ENCODE measurements around the gene DMRT1. TPM values are rescaled to one million over a fixed set of nuclear protein-coding genes. Genes with fewer than 3 reads are reported as not detected.
A peak's percentile ranks its signal among the peaks of the same experiment; 100 is the strongest.

Gene DMRT1
- not detected for total RNA-seq
- not detected for polyA plus RNA-seq

GRCh38 chr9:841371-842209 lies at the start of gene DMRT1:
Gene DMRT1 (plus strand): TSS chr9:841697. CDS start chr9:841839, 142 bp downstream.
- DNase-seq: no peak
- ChIA-PET CTCF (no interaction called here), POLR2A (no interaction called here)
- Mint-ChIP-seq H3K4me1 (peaks cover 6 to 22% (median 14%) of the 10 kb centered on the region in 3 donors), H3K9me3 (peaks cover 0 to 3% (median 1%) of the 10 kb centered on the region in 5 donors), H3K27me3 (peaks cover 39 to 55% of the 10 kb centered on the region in 2 donors), H3K27ac (no peak within 1 kb of the TSS), H3K4me3 (peak within 1 kb of the TSS in 2 of 7 donors; percentile 5 to 61), H3K36me3 (no peaks in the 10 kb centered on the region)
- Histone ChIP-seq H3K27ac (ENCODE audit: low read depth, low read length) (no peak within 1 kb of the TSS), H3K36me3 (ENCODE audit: insufficient read depth, low read length) (no peaks in the 10 kb centered on the region), H3K4me1 (ENCODE audit: insufficient read depth, low read length) (no peaks in the 10 kb centered on the region), H3K9me3 (ENCODE audit: low read length) (no peaks in the 10 kb centered on the region), H3K4me3 (ENCODE audit: low read length) (no peak within 1 kb of the TSS), H3K27me3 (ENCODE audit: insufficient read depth, low read length, poor library complexity, severe bottlenecking) (no peaks in the 10 kb centered on the region)

DNA sequence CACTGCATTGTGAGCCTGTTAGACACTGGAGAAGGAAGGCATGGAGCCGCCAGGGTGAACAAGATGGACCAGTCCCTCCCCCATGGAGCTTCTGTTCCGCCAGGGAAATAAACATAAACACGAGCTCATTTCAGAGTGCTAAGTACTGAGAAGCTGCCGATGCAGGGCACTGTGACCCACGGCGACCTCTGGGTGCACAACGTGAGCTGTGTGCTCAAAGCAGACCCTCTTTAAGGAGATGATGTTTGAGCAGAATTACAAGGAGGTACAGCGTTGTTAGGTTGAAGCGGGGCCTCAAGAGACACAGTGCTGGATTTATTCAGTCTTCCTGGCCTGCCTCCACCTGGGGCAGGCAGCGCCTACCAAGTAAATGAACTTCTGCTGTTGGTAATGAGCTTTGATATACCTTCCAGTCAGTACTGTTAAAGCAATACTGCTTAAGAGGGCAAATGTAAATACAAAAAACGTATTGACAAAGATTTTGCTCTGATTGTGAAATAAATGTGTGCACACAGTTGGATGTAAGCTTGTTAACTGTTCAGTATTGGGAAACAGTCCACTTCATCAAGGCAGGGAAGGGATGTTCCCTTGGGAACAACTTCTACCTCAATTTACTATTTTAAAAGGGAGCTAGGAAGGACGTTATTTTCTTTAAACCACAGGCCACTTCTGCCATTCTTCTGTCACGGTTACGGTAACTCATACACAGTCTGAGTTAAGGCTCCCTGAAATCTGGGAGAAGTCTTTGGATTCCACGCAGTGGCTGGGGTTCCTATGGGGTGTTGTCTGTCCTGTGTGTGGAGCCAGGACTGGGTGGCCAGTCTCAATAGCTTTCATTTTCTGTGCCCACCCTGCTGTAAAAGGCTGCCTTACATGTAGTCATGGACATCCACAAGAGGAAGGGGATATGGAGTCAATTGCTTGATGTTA lies 48.9 kb upstream of the DMRT1 start:
- Histone ChIP-seq H3K27ac (ENCODE audit: low read depth, low read length) (no peak overlapping the region), H3K4me1 (ENCODE audit: insufficient read depth, low read length) (no peaks in the 10 kb centered on the region), H3K36me3 (ENCODE audit: insufficient read depth, low read length) (no peaks in the 10 kb centered on the region), H3K9me3 (ENCODE audit: low read length) (no peaks in the 10 kb centered on the region), H3K27me3 (ENCODE audit: insufficient read depth, low read length, poor library complexity, severe bottlenecking) (no peaks in the 10 kb centered on the region), H3K4me3 (ENCODE audit: low read length) (no peak overlapping the region)
- POLR2A ChIA-PET: no interaction called here
- Mint-ChIP-seq H3K4me3 (no peak overlapping the region), H3K36me3 (no peaks in the 10 kb centered on the region), H3K27ac (no peak overlapping the region), H3K27me3 (peaks cover 3% of the 10 kb centered on the region in 2 donors), H3K4me1 (no peaks in the 10 kb centered on the region), H3K9me3 (peaks cover 0 to 2% (median 0%) of the 10 kb centered on the region in 5 donors)
- CTCF ChIA-PET: no interaction called here
- DNase-seq: no peak

- peaks cover 0 to 2% (median 0%) of the 10 kb centered on the region in 5 donors for H3K9me3 Mint-ChIP-seq
- H3K36me3 Mint-ChIP-seq: no peaks in the 10 kb centered on the region
- Histone ChIP-seq H3K4me3 (ENCODE audit: low read length) (no peak overlapping the region), H3K4me1 (ENCODE audit: insufficient read depth, low read length) (no peaks in the 10 kb centered on the region), H3K27ac (ENCODE audit: low read depth, low read length) (no peak overlapping the region), H3K9me3 (ENCODE audit: low read length) (no peaks in the 10 kb centered on the region), H3K27me3 (ENCODE audit: insufficient read depth, low read length, poor library complexity, severe bottlenecking) (no peaks in the 10 kb centered on the region), H3K36me3 (ENCODE audit: insufficient read depth, low read length) (no peaks in the 10 kb centered on the region)
- no peak overlapping the region for H3K27ac Mint-ChIP-seq
- no peak for DNase-seq
- CTCF ChIA-PET: no interaction called here
- no peaks in the 10 kb centered on the region for H3K4me1 Mint-ChIP-seq
- POLR2A ChIA-PET: no interaction called here
- no peak overlapping the region for H3K4me3 Mint-ChIP-seq
- peaks cover 2 to 6% of the 10 kb centered on the region in 2 donors for H3K27me3 Mint-ChIP-seq
These were observed 47.1 kb upstream of the DMRT1 start for GRCh38 chr9:794386-794785.

- ChIA-PET POLR2A (no interaction called here), CTCF (no interaction called here)
- Histone ChIP-seq H3K27ac (ENCODE audit: low read depth, low read length) (no peak overlapping the region), H3K4me1 (ENCODE audit: insufficient read depth, low read length) (no peaks in the 10 kb centered on the region), H3K9me3 (ENCODE audit: low read length) (no peaks in the 10 kb centered on the region), H3K4me3 (ENCODE audit: low read length) (no peak overlapping the region), H3K36me3 (ENCODE audit: insufficient read depth, low read length) (no peaks in the 10 kb centered on the region), H3K27me3 (ENCODE audit: insufficient read depth, low read length, poor library complexity, severe bottlenecking) (no peaks in the 10 kb centered on the region)
- DNase-seq: no peak
- peaks cover 0 to 2% (median 0%) of the 10 kb centered on the region in 5 donors for H3K9me3 Mint-ChIP-seq
- H3K27me3 Mint-ChIP-seq: peaks cover 2 to 16% of the 10 kb centered on the region in 2 donors
- no peaks in the 10 kb centered on the region for H3K36me3 Mint-ChIP-seq
- H3K27ac Mint-ChIP-seq: no peak overlapping the region
- no peaks in the 10 kb centered on the region for H3K4me1 Mint-ChIP-seq
- no peak overlapping the region for H3K4me3 Mint-ChIP-seq
These were observed 45.6 kb upstream of the DMRT1 start for GRCh38 chr9:795869-796268.

DNA sequence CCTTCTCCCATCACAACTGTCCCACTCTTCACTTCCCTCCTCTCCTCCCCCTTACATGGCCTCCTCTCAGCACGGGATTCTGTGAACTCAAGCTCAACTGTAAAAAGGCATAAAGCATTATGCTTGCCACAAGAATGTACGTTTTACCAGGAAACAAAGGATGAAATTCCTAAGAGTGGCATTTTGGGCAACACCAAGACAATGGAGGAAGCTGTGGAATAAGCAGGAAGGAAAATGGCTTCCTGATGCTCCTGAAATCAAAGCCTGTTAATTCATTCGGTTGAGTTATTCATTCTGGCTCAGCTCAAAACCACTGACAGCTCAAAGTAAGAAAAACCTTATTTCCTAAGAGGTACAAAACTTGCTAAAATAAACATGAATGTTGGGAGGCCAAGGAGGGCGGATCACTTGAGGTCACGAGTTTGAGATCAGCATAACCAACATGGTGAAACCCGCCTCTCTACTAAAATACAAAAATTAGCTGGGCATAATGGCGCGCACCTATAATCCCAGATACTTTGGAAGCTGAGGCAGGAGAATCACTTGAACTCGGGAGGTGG lies 40.8 kb upstream of the DMRT1 start:
- Mint-ChIP-seq H3K36me3 (no peaks in the 10 kb centered on the region), H3K4me1 (no peaks in the 10 kb centered on the region), H3K27me3 (peaks cover 3 to 38% of the 10 kb centered on the region in 2 donors), H3K4me3 (no peak overlapping the region), H3K9me3 (no peaks in the 10 kb centered on the region), H3K27ac (no peak overlapping the region)
- ChIA-PET POLR2A (no interaction called here), CTCF (no interaction called here)
- no peak for DNase-seq
- H3K36me3 ChIP-seq (ENCODE audit: insufficient read depth, low read length): no peaks in the 10 kb centered on the region
- H3K4me1 ChIP-seq (ENCODE audit: insufficient read depth, low read length): no peaks in the 10 kb centered on the region
- H3K27me3 ChIP-seq (ENCODE audit: insufficient read depth, low read length, poor library complexity, severe bottlenecking): no peaks in the 10 kb centered on the region
- no peak overlapping the region for H3K4me3 ChIP-seq (ENCODE audit: low read length)
- no peaks in the 10 kb centered on the region for H3K9me3 ChIP-seq (ENCODE audit: low read length)
- no peak overlapping the region for H3K27ac ChIP-seq (ENCODE audit: low read depth, low read length)

DNA sequence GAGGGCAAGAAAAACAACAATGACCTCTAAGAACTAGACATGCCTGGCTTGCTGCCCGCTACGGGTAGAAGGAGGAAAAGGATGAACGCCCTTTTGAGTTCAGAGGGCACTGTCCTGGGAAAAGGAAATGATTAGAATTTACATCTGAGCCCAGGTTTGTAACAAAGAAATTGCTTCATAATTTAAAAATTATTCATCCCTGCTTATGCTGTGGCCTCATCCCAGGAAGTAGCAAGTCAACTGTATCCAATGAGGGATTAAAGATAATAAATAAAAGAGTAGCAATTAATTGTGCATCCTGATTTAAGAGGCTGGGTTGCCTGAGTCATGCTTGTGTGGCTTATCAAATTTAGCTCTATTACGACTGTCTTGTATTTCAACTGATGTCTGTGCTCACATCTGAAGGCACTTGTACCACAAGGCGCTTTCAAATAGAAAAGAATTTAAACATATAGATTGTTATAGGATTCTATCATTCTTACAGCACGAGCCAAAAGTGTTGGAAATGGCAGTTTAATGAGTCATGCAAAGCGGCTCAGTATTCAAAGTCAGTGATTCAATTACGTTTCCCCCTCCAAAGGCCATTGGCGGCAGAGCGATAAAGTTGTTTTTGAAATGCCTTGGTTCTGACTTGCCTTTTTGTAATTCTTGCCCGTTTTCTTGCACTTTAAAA lies 40.0 kb upstream of the DMRT1 start:
- Mint-ChIP-seq H3K27ac (no peak overlapping the region), H3K27me3 (peaks cover 3 to 38% of the 10 kb centered on the region in 2 donors), H3K36me3 (no peaks in the 10 kb centered on the region), H3K4me1 (no peaks in the 10 kb centered on the region), H3K4me3 (no peak overlapping the region), H3K9me3 (no peaks in the 10 kb centered on the region)
- Histone ChIP-seq H3K36me3 (ENCODE audit: insufficient read depth, low read length) (no peaks in the 10 kb centered on the region), H3K4me3 (ENCODE audit: low read length) (no peak overlapping the region), H3K27ac (ENCODE audit: low read depth, low read length) (no peak overlapping the region), H3K27me3 (ENCODE audit: insufficient read depth, low read length, poor library complexity, severe bottlenecking) (no peaks in the 10 kb centered on the region), H3K4me1 (ENCODE audit: insufficient read depth, low read length) (no peaks in the 10 kb centered on the region), H3K9me3 (ENCODE audit: low read length) (no peaks in the 10 kb centered on the region)
- POLR2A ChIA-PET: no interaction called here
- no peak for DNase-seq
- CTCF ChIA-PET: no interaction called here

DNA sequence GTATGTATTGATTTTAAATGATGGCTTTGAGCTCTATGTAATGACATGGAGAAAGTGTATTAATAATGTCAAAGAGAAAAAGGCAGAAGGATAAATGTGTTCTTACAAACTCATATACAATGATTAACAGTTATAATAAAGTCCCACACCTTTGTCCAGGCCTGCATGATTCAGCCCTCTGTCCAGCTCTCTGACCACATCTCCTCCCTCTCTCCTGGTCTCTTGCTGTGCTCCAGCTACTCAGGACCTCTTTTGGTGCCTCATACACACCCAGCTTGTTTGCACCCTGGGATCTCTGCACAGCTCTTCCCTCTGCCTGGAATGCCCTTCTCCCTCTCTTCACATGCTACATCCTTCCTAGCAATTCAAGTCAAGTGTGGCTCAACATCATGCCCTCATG lies 37.5 kb upstream of the DMRT1 start:
- H3K36me3 Mint-ChIP-seq: no peaks in the 10 kb centered on the region
- no peaks in the 10 kb centered on the region for H3K4me1 Mint-ChIP-seq
- H3K27me3 Mint-ChIP-seq: peaks cover 1 to 43% of the 10 kb centered on the region in 2 donors
- DNase-seq: no peak
- ChIA-PET CTCF (no interaction called here), POLR2A (no interaction called here)
- Histone ChIP-seq H3K4me3 (ENCODE audit: low read length) (no peak overlapping the region), H3K27ac (ENCODE audit: low read depth, low read length) (no peak overlapping the region), H3K36me3 (ENCODE audit: insufficient read depth, low read length) (no peaks in the 10 kb centered on the region), H3K9me3 (ENCODE audit: low read length) (no peaks in the 10 kb centered on the region), H3K4me1 (ENCODE audit: insufficient read depth, low read length) (no peaks in the 10 kb centered on the region), H3K27me3 (ENCODE audit: insufficient read depth, low read length, poor library complexity, severe bottlenecking) (no peaks in the 10 kb centered on the region)
- no peak overlapping the region for H3K4me3 Mint-ChIP-seq
- H3K9me3 Mint-ChIP-seq: no peaks in the 10 kb centered on the region
- H3K27ac Mint-ChIP-seq: no peak overlapping the region

Measured in CD8-positive, alpha-beta memory T cell (primary cell).